H1 (cell line): Measurements from ENCODE around the gene STAG1. TPM values are rescaled to one million over a fixed set of nuclear protein-coding genes. Genes with fewer than 3 reads are reported as not detected.

ENCODE experiments used
- CTCF ChIA-PET: fragments of 300-600 bp; sonication (Branson Sonifier 250); formaldehyde crosslinking; loops from one replicate; lab custom pipeline; 2021; ENCODE audit not compliant: partially characterized antibody; lab: Charles Lee
- POLR2A ChIA-PET: fragments of 300-600 bp; sonication (Branson Sonifier 250); formaldehyde crosslinking; loops from one replicate; lab custom pipeline; 2021; ENCODE audit warnings: inconsistent platforms; ENCODE audit not compliant: partially characterized antibody; lab: Charles Lee
- DNase-seq, 2 experiments: peaks; one replicate each; pipeline versions ENCODE4 v3.0.0 to v3.0.0-alpha.2; 2010 to 2022; ENCODE audit warnings: low spot score in 2 of 2, low read depth in 1 of 2, mixed read lengths in 1 of 2
- FAIRE-seq: peaks from 2 replicates; lab custom pipeline; 2011; peaks lifted over from hg19 to GRCh38; lab: Jason Lieb, UNC
- H2AFZ ChIP-seq: 2 replicates; pipeline ENCODE4 v1.8.1; 2012; ENCODE audit warnings: low read length, inconsistent platforms
- H2AK5ac ChIP-seq: 2 replicates; pipeline ENCODE4 v1.6.1; 2013; ENCODE audit warnings: low read depth, low read length
- H2BK120ac ChIP-seq: replicated peaks from 2 replicates; pipeline ENCODE3; 2013; ENCODE audit warnings: low read depth, low read length, inconsistent platforms
- H2BK12ac ChIP-seq: 2 replicates; pipeline ENCODE4 v1.6.1; 2013; ENCODE audit warnings: low read depth, low read length
- H2BK15ac ChIP-seq: 2 replicates; pipeline ENCODE4 v1.6.1; 2013; ENCODE audit warnings: low read length
- H2BK20ac ChIP-seq: 2 replicates; pipeline ENCODE4 v1.6.1; 2013; ENCODE audit warnings: low read length
- H2BK5ac ChIP-seq: 2 replicates; pipeline ENCODE4 v1.6.1; 2013; ENCODE audit warnings: low read depth, low read length
- H3K14ac ChIP-seq: 2 replicates; pipeline ENCODE4 v1.6.1; 2013; ENCODE audit warnings: inconsistent platforms; ENCODE audit not compliant: insufficient read length
- H3K18ac ChIP-seq: 2 replicates; pipeline ENCODE4 v1.6.1; 2013; ENCODE audit warnings: low read length; ENCODE audit errors: extremely low read depth
- H3K23ac ChIP-seq: 2 replicates; pipeline ENCODE4 v1.6.1; 2013; ENCODE audit warnings: inconsistent platforms; ENCODE audit not compliant: insufficient read length
- H3K23me2 ChIP-seq: 2 replicates; pipeline ENCODE4 v1.6.1; 2013; ENCODE audit warnings: low read depth, low read length
- H3K27ac ChIP-seq: 2 replicates; pipeline ENCODE4 v1.6.1; 2011; ENCODE audit warnings: low read depth, low read length, inconsistent platforms
- H3K27me3 ChIP-seq, 4 experiments: replicated peaks in 1 of 4; 1 replicate in 1 of 4; 2 replicates in 3 of 4; pipeline versions ENCODE4 v1.6.1 to v1.8.1; 2011 to 2013; ENCODE audit warnings: low read length in 3 of 4, mild to moderate bottlenecking in 3 of 4, inconsistent platforms in 2 of 4, mixed read lengths in 2 of 4, moderate library complexity in 1 of 4; ENCODE audit not compliant: control insufficient read depth in 3 of 4, insufficient read depth in 3 of 4; ENCODE audit errors: extremely low read depth in 1 of 4
- H3K36me3 ChIP-seq, 4 experiments: 2 replicates each; pipeline versions ENCODE4 v1.6.1 to v1.8.1; 2011 to 2013; ENCODE audit warnings: mild to moderate bottlenecking in 4 of 4, low read length in 3 of 4, moderate library complexity in 2 of 4, control low read depth in 1 of 4, inconsistent platforms in 1 of 4; ENCODE audit not compliant: insufficient read depth in 4 of 4, control insufficient read depth in 2 of 4
- H3K4ac ChIP-seq: replicated peaks from 2 replicates; pipeline ENCODE3; 2013; ENCODE audit warnings: low read length, low read depth, mixed read lengths, inconsistent platforms; ENCODE audit not compliant: insufficient read length
- H3K4me1 ChIP-seq, 4 experiments: replicated peaks in 1 of 4; 1 replicate in 1 of 4; 2 replicates in 3 of 4; pipeline versions ENCODE4 v1.6.1 to v1.8.1; 2011 to 2013; ENCODE audit warnings: low read length in 3 of 4, inconsistent platforms in 2 of 4, mixed read lengths in 1 of 4; ENCODE audit not compliant: insufficient read depth in 4 of 4, control insufficient read depth in 3 of 4
- H3K4me2 ChIP-seq, 2 experiments: 2 replicates each; pipeline versions ENCODE4 v1.6.1 to v1.8.1; 2011 to 2013; ENCODE audit warnings: low read depth in 2 of 2, low read length in 2 of 2, control low read depth in 1 of 2, inconsistent platforms in 1 of 2, mild to moderate bottlenecking in 1 of 2; ENCODE audit not compliant: insufficient read depth in 1 of 2
- H3K4me3 ChIP-seq, 4 experiments: fragments of 200-600, 300-600 bp in 1 of 4; sonication (generic), shearing (Covaris generic), sonication (Bioruptor Twin) in 1 of 4; 2 replicates each; pipeline versions ENCODE4 v1.5.1 to v1.8.1; 2011 to 2016; ENCODE audit warnings: low read length in 4 of 4, low read depth in 3 of 4, control low read depth in 2 of 4, inconsistent platforms in 2 of 4, mild to moderate bottlenecking in 2 of 4, mixed read lengths in 1 of 4, moderate library complexity in 1 of 4; ENCODE audit not compliant: insufficient read depth in 2 of 4; ENCODE audit errors: extremely low read depth in 1 of 4
- H3K56ac ChIP-seq: replicated peaks from 2 replicates; pipeline ENCODE3; 2013; ENCODE audit warnings: low read depth, mild to moderate bottlenecking, mixed read lengths, low read length, inconsistent platforms; ENCODE audit not compliant: insufficient read length
- H3K79me1 ChIP-seq: 2 replicates; pipeline ENCODE4 v1.6.1; 2013; ENCODE audit warnings: low read depth, low read length, control low read depth
- H3K79me2 ChIP-seq, 2 experiments: 2 replicates each; pipeline versions ENCODE4 v1.6.1 to v1.8.1; 2012 to 2013; ENCODE audit warnings: low read length in 2 of 2, mild to moderate bottlenecking in 2 of 2, inconsistent platforms in 1 of 2; ENCODE audit not compliant: insufficient read depth in 2 of 2, control insufficient read depth in 1 of 2
- H3K9ac ChIP-seq, 4 experiments: replicated peaks in 1 of 4; 1 replicate in 1 of 4; 2 replicates in 3 of 4; pipeline versions ENCODE4 v1.6.1 to v1.8.1; 2011 to 2013; ENCODE audit warnings: low read depth in 3 of 4, low read length in 3 of 4, control low read depth in 2 of 4, mild to moderate bottlenecking in 2 of 4, moderate library complexity in 2 of 4, inconsistent platforms in 1 of 4; ENCODE audit errors: extremely low read depth in 1 of 4
- H3K9me3 ChIP-seq, 2 experiments: 2 replicates each; pipeline versions ENCODE4 v1.6.1 to v1.8.1; 2012 to 2013; ENCODE audit warnings: mild to moderate bottlenecking in 2 of 2, moderate library complexity in 2 of 2, control low read depth in 1 of 2, inconsistent platforms in 1 of 2, low read depth in 1 of 2, low read length in 1 of 2, mixed read lengths in 1 of 2; ENCODE audit not compliant: insufficient read depth in 2 of 2
- H4K20me1 ChIP-seq, 2 experiments: replicated peaks in 1 of 2; 2 replicates each; pipeline versions ENCODE3 to v1.8.1; 2011 to 2013; ENCODE audit warnings: inconsistent platforms in 2 of 2, low read length in 2 of 2, mild to moderate bottlenecking in 1 of 2; ENCODE audit not compliant: insufficient read depth in 2 of 2, control insufficient read depth in 1 of 2
- H4K5ac ChIP-seq: 2 replicates; pipeline ENCODE4 v1.6.1; 2013; ENCODE audit warnings: low read length, low read depth, mixed read lengths, inconsistent platforms; ENCODE audit not compliant: insufficient read length
- H4K8ac ChIP-seq: 2 replicates; pipeline ENCODE4 v1.8.0; 2013; ENCODE audit warnings: mild to moderate bottlenecking, moderate library complexity, low read length, inconsistent platforms; ENCODE audit not compliant: insufficient read depth; ENCODE audit errors: extremely low read depth
- H4K91ac ChIP-seq: replicated peaks from 2 replicates; pipeline ENCODE3; 2013; ENCODE audit warnings: low read length, mixed read lengths, inconsistent platforms; ENCODE audit not compliant: insufficient read length
- FOSL1 ChIP-seq: IDR thresholded peaks from 2 replicates; pipeline ENCODE4 v1.6.1; 2011; ENCODE audit warnings: mild to moderate bottlenecking, low read depth, low read length, moderate library complexity; ENCODE audit not compliant: insufficient read depth
- WGBS, 2 experiments: shearing (Covaris generic) in 1 of 2; methylation state at CpG; one replicate each; pipeline versions ENCODE4 v1.1.6 to v1.1.7; 2013 to 2015; ENCODE audit warnings: low lambda C conversion rate in 2 of 2, mixed read lengths in 2 of 2, inconsistent platforms in 1 of 2, low coverage in 1 of 2, missing lambda C conversion rate in 1 of 2; ENCODE audit not compliant: insufficient replicate concordance in 2 of 2, insufficient coverage in 1 of 2, insufficient read length in 1 of 2; ENCODE audit errors: extremely low coverage in 1 of 2, missing lambda C conversion rate in 1 of 2; 5-methylcytosine and 5-hydroxymethylcytosine counted together
- polyA plus RNA-seq, 7 experiments: library from polyadenylated mRNA; depleted of rRNA in 3 of 7; stranded (reverse) in 5 of 7; unstranded in 2 of 7; fragments of >200 nt in 5 of 7; fragments of 200-250 nt in 2 of 7; gene quantifications; 1 replicate in 5 of 7; 2 replicates in 1 of 7; 4 replicates in 1 of 7; pipeline versions ENCODE4 v1.2.1 to v1.2.3, GENCODE V29; 2011 to 2013; ENCODE audit warnings: missing spikeins in 2 of 7, mixed read lengths in 2 of 7
- total RNA-seq: library from RNA; stranded (reverse); fragmentation: NEBNext Ultra II Directional; extraction: Animal tissue kit (Norgen Biotek cat#: 25700); gene quantifications from 2 replicates; pipeline ENCODE4 v1.2.1, GENCODE V29; 2021

The STAG1 gene
- total and polyA plus RNA-seq, 2 of the 8 experiments (the other 6 are each of a cell fraction or from before 2014, with no cell fraction given) = 4.6 to 23.4 TPM

DNA sequence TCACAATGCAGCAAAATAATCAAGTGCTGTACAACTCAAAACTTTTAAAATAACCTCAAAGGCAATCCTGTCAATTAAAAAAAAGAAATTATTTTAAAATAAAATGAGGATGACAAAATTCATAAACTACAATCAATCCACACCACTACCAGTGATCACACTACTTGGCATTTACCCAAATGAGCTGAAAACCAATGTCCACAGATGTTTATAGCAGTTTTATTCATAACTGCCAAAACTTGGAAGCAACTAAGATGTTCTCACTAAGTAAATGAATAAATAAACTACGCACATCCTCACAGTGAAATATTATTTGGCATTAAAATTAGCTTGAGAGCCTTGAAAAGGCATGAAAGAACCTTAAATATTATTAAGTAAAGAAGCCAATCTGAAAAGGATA lies 121.3 kb downstream of the STAG1 start:
- CTCF ChIA-PET = interaction anchor here (0.5 kb wide), 1 partner anchor 78 kb away, joined by 3 read pairs; no protein-coding TSS in a partner anchor
- Histone ChIP-seq H3K79me2 (peaks cover 0 to 49% of the 10 kb centered on the region in 2 experiments; a peak in 2 of 4 replicates), H3K4me2 (no peak overlapping the region), H3K9ac (no peak overlapping the region)
- DNase-seq = no peak
- TF ChIP-seq FOSL1 = no peak
- TF ChIP-seq, all 59 proteins: peak for 0
- H2BK20ac ChIP-seq = no peak overlapping the region
- H2BK12ac ChIP-seq = no peak overlapping the region
- no peak overlapping the region for H4K8ac ChIP-seq
- H2AFZ ChIP-seq = no peak overlapping the region
- no peak overlapping the region for H3K4ac ChIP-seq
- H3K18ac ChIP-seq = no peak overlapping the region
- H4K20me1 ChIP-seq = peaks cover 0 to 3% of the 10 kb centered on the region in 2 experiments
- H3K79me1 ChIP-seq = no peaks in the 10 kb centered on the region
- peaks cover 0 to 3% (median 0%) of the 10 kb centered on the region in 4 experiments; a peak in 4 of 7 replicates for H3K4me1 ChIP-seq
- H2BK15ac ChIP-seq = no peak overlapping the region
- no peak overlapping the region for H3K4me3 ChIP-seq
- no peaks in the 10 kb centered on the region for H3K23me2 ChIP-seq
- H3K56ac ChIP-seq = no peak overlapping the region
- no peaks in the 10 kb centered on the region for H3K27me3 ChIP-seq
- POLR2A ChIA-PET = no interaction called here
- FAIRE-seq = no peak
- H4K5ac ChIP-seq = no peak overlapping the region
- H4K91ac ChIP-seq = no peak overlapping the region
- H3K23ac ChIP-seq = no peak overlapping the region
- H3K9me3 ChIP-seq = no peaks in the 10 kb centered on the region
- 95% methylated on average over 1 of the region's 1 CpG; no CpG with 5 or more reads in 1 of the 2 experiments for WGBS, 2 experiments
- no peak overlapping the region for H3K27ac ChIP-seq
- H3K36me3 ChIP-seq = peaks cover 0 to 3% (median 0%) of the 10 kb centered on the region in 4 experiments; a peak in 1 of 8 replicates
- no peak overlapping the region for H3K14ac ChIP-seq
- H2AK5ac ChIP-seq = no peak overlapping the region
- H2BK5ac ChIP-seq = no peak overlapping the region
- no peak overlapping the region for H2BK120ac ChIP-seq
